ENCODE measurements around the gene SAMD13. TPM values are rescaled to one million over a fixed set of nuclear protein-coding genes. Genes with fewer than 3 reads are reported as not detected.
A peak's percentile ranks its signal among the peaks of the same experiment; 100 is the strongest.

SAMD13 gene
- total and polyA plus RNA-seq, 2 of the 8 experiments (the other 6 are each of a cell fraction or from before 2014, with no cell fraction given) = 0.86 to 2.3 TPM

- Histone ChIP-seq H2BK12ac (ENCODE audit: low read depth, low read length) (no peak overlapping the region), H4K91ac (replicated peaks; ENCODE audit: insufficient read length, low read length) (no peak overlapping the region), H3K36me3 (ENCODE audit: control insufficient read depth in 2 of 4, insufficient read depth in 4 of 4, low read length in 3 of 4) (no peaks in the 10 kb centered on the region), H2BK15ac (ENCODE audit: low read length) (no peak overlapping the region), H2BK20ac (ENCODE audit: low read length) (no peak overlapping the region), H2BK120ac (replicated peaks; ENCODE audit: low read depth, low read length) (no peak overlapping the region), H3K4me2 (ENCODE audit: insufficient read depth in 1 of 2, low read depth in 2 of 2, low read length in 2 of 2) (peak overlapping the region; percentile 52 to 59; a peak in 3 of 4 replicates), H2BK5ac (ENCODE audit: low read depth, low read length) (no peak overlapping the region), H3K14ac (ENCODE audit: insufficient read length) (no peak overlapping the region), H3K23ac (ENCODE audit: insufficient read length) (no peak overlapping the region), H3K4ac (replicated peaks; ENCODE audit: insufficient read length, low read depth, low read length) (no peak overlapping the region), H3K56ac (replicated peaks; ENCODE audit: insufficient read length, low read depth, low read length) (no peak overlapping the region), H3K4me3 (ENCODE audit: extremely low read depth in 1 of 4, insufficient read depth in 2 of 4, low read depth in 3 of 4, low read length in 4 of 4) (0 out of 8 replicates have a peak overlapping the region, but pooled peaks of 1 of the 4 experiments have one; percentile 51), H3K79me1 (ENCODE audit: low read depth, low read length) (no peaks in the 10 kb centered on the region), H3K23me2 (ENCODE audit: low read depth, low read length) (peaks cover 10% of the 10 kb centered on the region; the same call in 1 of the 2 replicates), H4K5ac (ENCODE audit: insufficient read length, low read depth, low read length) (no peak overlapping the region), H4K20me1 (replicated peaks in 1 of 2; ENCODE audit: control insufficient read depth in 1 of 2, insufficient read depth in 2 of 2, low read length in 2 of 2) (no peaks in the 10 kb centered on the region), H3K79me2 (ENCODE audit: control insufficient read depth in 1 of 2, insufficient read depth in 2 of 2, low read length in 2 of 2) (no peaks in the 10 kb centered on the region), H2AFZ (ENCODE audit: low read length) (no peak overlapping the region), H3K4me1 (replicated peaks in 1 of 4; ENCODE audit: control insufficient read depth in 3 of 4, insufficient read depth in 4 of 4, low read length in 3 of 4) (peaks cover 5 to 25% (median 11%) of the 10 kb centered on the region in 4 experiments), H3K18ac (ENCODE audit: extremely low read depth, low read length) (no peak overlapping the region), H3K27ac (ENCODE audit: low read depth, low read length) (no peak overlapping the region), H3K9ac (replicated peaks in 1 of 4; ENCODE audit: extremely low read depth in 1 of 4, low read depth in 3 of 4, low read length in 3 of 4) (no peak overlapping the region), H2AK5ac (ENCODE audit: low read depth, low read length) (no peak overlapping the region), H4K8ac (ENCODE audit: extremely low read depth, insufficient read depth, low read length) (no peak overlapping the region), H3K27me3 (replicated peaks in 1 of 4; ENCODE audit: control insufficient read depth in 3 of 4, extremely low read depth in 1 of 4, insufficient read depth in 3 of 4, low read length in 3 of 4) (no peaks in the 10 kb centered on the region), H3K9me3 (ENCODE audit: insufficient read depth in 2 of 2, low read depth in 1 of 2, low read length in 1 of 2) (no peaks in the 10 kb centered on the region)
- 86% methylated on average over 6 of the region's 6 CpGs; no CpG with 5 or more reads in 1 of the 2 experiments for WGBS, 2 experiments (ENCODE audit: extremely low coverage in 1 of 2, insufficient coverage in 1 of 2, insufficient read length in 1 of 2, insufficient replicate concordance in 2 of 2, low coverage in 1 of 2, low lambda C conversion rate in 2 of 2, missing lambda C conversion rate in 1 of 2)
- FAIRE-seq = no peak
- DNase-seq (ENCODE audit: low read depth in 1 of 2, low spot score in 2 of 2) = no peak
- CTCF ChIA-PET (ENCODE audit: partially characterized antibody) = interaction anchor here (0.7 to 1.0 kb wide), 3 partner anchors 12 to 472 kb away, joined by 3 read pairs; no protein-coding TSS in a partner anchor
- POLR2A ChIA-PET (ENCODE audit: partially characterized antibody) = interaction anchor here (0.7 kb wide), 1 partner anchor 633 kb away, joined by 3 read pairs; no protein-coding TSS in a partner anchor
- TF ChIP-seq SP4 (IDR thresholded peaks at IDR 0.05; ENCODE audit: low read length) = no peak
- no peak for TF ChIP-seq TEAD4 (IDR thresholded peaks at IDR 0.05; ENCODE audit: low read depth, low read length)
- TF ChIP-seq HDAC2 (IDR thresholded peaks at IDR 0.05; ENCODE audit: borderline replicate concordance in 1 of 2, low read depth in 2 of 2, low read length in 2 of 2) = no peak
- TF ChIP-seq JUN (IDR thresholded peaks at IDR 0.05; ENCODE audit: low read depth, low read length) = no peak
- TF ChIP-seq ATF2 (IDR thresholded peaks at IDR 0.05; ENCODE audit: low read length) = no peak
- no peak for TF ChIP-seq SRF (IDR thresholded peaks at IDR 0.05; ENCODE audit: low read depth, low read length)
- TF ChIP-seq TCF12 (IDR thresholded peaks at IDR 0.05; ENCODE audit: low read depth, low read length) = no peak
- TF ChIP-seq TBP (IDR thresholded peaks at IDR 0.05; ENCODE audit: low read depth, low read length) = no peak
- TF ChIP-seq CHD1 (IDR thresholded peaks at IDR 0.05; ENCODE audit: low read depth, low read length) = no peak
- no peak for TF ChIP-seq KDM1A (IDR thresholded peaks at IDR 0.05; ENCODE audit: borderline replicate concordance, low read length)
- no peak for TF ChIP-seq USF2 (IDR thresholded peaks at IDR 0.05; ENCODE audit: low read length)
Observed at GRCh38 chr1:84301785-84302385, 377 bp downstream of the SAMD13 start.
